GM18861 (cell line): ENCODE data around the gene GJC1.

Source experiments
- ATAC-seq: cut with Tn5 transposase; IDR thresholded peaks from one replicate; pipeline ENCODE4 v1.9.1; 2021; ENCODE audit not compliant: unreplicated experiment

GJC1 gene

DNA sequence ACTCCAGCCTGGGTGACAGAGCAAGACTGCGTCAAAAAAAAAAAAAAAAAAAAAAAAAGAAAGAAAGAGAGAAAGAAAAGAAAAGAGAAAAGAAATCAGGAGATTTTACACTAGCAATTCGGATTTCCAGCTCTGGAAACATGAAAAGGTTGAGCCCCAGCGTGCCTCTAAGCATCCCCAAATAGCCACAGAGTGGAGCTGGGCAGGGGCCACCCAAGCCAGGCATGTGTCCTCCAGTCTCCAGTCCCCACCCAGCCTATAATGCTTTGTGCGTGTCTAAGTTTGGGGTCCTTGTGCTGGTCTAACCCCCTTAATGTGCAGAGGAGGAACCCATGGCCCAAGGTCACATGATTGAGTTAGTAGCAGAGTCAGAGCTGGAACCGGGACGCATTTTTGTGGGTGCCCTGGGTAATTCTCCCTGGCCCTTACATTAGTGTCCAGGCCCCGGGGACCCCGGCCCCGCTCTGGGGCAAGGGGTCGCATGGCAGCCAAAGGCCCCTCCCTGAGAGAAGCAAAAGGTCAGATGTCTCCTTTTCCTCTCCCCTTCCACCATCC, 51.4 kb downstream of the GJC1 start:
- ATAC-seq = no peak

DNA sequence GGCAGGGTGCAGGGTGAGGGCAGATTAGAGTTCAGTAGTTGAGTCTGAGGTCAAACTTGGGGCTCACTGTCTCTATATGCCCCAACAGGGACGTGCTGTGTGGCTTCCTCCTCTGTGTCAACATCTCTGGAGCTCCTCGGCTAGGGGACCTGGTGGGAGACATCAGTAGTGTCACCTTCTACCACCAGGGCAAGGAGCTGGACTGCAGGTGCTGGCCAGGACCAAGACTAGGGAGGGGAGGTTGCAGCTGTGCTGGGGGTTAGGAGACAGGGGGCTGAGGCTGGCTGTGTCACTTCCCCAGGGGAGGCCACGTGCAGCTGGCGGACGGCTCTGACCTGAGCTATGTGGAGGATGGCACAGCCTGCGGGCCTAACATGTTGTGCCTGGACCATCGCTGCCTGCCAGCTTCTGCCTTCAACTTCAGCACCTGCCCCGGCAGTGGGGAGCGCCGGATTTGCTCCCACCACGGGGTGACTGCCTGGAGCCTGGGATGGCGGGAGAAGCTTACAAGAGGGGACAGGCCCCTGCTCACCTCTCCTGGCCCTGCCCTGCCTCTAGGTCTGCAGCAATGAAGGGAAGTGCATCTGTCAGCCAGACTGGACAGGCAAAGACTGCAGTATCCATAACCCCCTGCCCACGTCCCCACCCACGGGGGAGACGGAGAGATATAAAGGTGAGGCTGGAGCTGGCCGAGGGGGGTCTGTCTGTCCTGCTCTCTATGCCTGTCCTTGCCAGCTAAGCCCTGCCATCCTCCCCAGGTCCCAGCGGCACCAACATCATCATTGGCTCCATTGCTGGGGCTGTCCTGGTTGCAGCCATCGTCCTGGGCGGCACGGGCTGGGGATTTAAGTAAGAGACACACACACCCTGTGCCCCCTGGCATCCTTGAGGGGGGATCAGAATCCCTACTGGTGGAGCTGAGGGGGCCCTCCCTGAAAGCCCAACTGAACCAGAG, 52.4 kb downstream of the GJC1 start:
- no peak for ATAC-seq

DNA sequence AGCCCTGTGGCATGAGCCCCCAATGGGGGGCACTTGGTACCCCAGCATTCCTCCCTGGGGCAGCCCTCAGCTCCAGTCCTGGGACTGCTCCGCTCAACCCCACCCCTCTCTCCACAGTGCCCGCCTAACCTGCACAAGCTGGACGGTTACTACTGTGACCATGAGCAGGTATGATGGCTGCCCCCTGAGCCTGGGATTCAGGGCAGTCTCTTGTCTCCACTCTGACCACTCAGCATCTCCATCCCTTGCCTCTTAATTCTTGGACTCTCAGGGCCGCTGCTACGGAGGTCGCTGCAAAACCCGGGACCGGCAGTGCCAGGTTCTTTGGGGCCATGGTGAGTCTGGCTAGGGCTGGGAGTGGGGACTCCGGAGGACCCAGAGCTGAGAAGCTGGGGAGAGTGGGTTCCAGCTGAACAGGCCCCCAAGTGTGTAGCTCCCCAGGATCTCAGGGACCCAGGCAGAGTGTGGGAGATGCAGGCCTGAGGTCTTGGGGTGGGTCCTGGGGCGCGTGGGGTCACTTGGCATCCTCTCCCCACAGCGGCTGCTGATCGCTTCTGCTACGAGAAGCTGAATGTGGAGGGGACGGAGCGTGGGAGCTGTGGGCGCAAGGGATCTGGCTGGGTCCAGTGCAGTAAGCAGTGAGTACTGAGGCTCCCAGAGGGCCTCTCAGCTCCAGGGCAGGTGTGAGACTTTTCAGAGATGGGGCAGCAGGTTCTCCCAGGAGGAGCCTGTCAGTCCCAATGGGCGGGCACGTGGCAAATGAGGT, 53.3 kb downstream of the GJC1 start:
- no peak for ATAC-seq

- peak; percentile 11 for ATAC-seq
Measured at GRCh38 chr17:44775838-44776621, 54.1 kb downstream of the GJC1 start.

GRCh38 chr17:44775136-44775837, 54.8 kb downstream of the GJC1 start:
- ATAC-seq = peak; percentile 82

GRCh38 chr17:44774271-44775135, 55.6 kb downstream of the GJC1 start:
- no peak for ATAC-seq

- no peak for ATAC-seq
Measured at GRCh38 chr17:44773140-44773539, 56.9 kb downstream of the GJC1 start.

- no peak for ATAC-seq
Measured at GRCh38 chr17:44772308-44773045, 57.6 kb downstream of the GJC1 start.

- ATAC-seq = no peak
Measured at GRCh38 chr17:44770166-44770925, 59.7 kb downstream of the GJC1 start.

GRCh38 chr17:44769647-44770084, 60.4 kb downstream of the GJC1 start:
- no peak for ATAC-seq

DNA sequence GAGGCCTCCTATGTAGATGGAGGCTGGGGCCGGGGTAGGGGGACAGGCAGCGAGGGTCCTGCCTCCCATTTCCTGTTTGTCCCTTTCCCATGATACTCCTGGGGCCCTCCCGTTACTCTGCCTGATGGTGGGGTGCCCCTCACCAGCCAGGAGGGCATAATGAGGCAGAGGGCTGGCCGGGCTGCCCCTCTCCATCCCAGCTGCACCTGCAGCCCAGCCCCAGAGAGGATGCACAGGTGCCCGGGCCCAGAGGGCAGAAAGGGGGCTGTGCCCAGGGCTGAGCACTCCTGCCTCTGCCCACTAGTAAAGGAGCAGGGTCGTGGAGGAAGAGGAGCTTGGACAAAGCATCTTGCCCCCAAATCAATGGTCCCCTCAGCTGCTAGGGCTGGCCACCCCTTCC, 60.9 kb downstream of the GJC1 start:
- no peak for ATAC-seq

- no peak for ATAC-seq
Measured at GRCh38 chr17:44768505-44769142, 61.5 kb downstream of the GJC1 start.

DNA sequence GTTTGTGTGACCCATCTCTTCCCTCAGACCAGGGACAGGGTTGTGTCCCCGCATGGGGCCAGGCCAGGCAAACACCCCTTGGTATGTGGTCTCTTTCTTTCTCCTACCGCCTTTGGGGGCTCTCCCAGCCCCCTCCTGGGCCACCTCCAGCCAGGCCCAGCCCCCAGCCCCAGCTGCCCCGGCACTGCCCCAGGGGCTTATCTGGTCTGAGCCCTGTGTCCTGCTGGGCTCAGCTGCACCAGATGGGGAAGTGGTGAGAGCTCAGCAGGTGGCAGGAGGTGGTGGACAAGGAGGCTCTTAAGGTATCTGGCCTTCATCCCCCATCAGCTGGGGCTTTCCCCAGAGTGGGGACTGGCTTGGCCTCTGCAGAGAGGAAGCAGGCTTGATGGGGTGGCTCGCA, 62.6 kb downstream of the GJC1 start:
- no peak for ATAC-seq

DNA sequence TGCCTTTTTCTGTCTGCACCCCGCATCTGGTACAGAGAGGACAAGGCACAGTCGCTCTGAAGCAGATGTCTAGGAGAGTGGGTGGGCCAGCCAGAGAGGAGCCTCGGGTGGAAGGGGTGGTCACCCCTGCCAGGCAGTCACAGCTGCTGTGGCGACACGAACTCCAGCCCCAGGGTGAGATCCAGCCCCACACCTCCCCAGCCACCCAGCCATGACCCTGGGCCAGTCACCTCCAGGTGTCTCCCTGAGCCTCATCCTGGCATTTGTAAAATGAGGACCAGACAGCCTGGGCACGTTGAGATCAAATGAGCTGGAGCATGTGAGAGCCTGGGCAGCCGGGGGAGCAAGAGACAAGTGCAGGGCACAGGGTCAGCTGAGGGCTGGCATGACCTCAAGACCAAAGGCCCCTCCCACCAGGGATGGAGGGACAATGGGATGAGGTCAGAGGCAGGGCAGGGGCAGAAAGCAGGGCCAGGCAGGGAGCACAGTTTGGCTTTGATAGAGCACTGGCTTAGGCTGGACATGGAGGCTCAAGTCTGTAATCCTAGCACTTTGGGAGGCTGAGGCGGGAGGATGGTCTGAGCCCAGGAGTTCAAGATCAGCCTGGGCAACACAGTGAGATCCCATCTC, 63.6 kb downstream of the GJC1 start:
- no peak for ATAC-seq

DNA sequence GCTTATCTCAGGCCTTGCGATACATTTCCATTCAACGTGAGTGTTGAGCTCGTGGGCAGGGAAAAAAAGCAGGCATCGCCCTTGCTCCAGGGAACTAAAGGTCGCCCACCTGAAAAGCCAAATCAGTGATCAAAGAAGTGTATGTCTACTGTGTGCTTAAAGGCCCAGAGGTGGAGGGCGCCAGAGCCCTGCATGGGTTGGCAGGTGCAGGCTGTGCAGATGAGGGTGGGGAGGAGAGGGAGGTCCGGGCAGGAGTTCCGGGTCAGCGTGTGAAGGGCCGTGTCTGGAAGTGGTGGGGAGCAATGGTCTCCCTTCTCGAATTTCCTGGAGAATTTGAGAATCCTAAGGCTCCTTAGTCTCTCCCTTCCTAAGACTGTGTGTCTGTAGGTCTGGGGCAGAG, 64.1 kb downstream of the GJC1 start:
- no peak for ATAC-seq

DNA sequence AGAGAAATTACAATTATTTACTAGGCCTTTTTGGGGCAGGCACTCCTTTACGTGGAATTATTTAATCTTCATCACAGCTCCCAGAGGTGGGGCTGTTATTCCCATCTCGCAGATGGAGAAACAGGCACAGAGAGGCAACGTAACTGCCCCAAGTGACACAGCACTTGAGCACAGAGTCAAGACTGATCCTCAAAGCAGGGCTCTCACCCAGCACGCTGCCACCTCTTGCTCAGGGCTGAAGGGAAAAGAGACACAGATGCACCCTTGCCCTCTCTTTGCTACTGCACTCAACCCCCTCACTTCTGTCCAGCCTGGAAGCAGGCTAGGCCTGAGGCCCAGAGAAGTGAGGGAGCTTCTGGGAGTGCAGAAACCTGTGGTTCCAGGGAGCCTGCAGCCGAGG, 66.9 kb downstream of the GJC1 start:
- no peak for ATAC-seq
